T-helper 9 cell (primary cell): Measurements from ENCODE around the gene PRG3.

ENCODE experiments used
- DNase-seq: peaks from one replicate; pipeline ENCODE4 v3.0.0-alpha.2; 2020
- total RNA-seq, 2 donors: gene quantifications; one replicate each; lab custom pipeline; 2026; lab: John Stamatoyannopoulos, UW

The PRG3 gene, protein sequence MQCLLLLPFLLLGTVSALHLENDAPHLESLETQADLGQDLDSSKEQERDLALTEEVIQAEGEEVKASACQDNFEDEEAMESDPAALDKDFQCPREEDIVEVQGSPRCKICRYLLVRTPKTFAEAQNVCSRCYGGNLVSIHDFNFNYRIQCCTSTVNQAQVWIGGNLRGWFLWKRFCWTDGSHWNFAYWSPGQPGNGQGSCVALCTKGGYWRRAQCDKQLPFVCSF
- 0 reads per million in 2 donors for total RNA-seq

- DNase-seq: no peak
These were observed at the start of gene PRG3 for GRCh38 chr11:57380975-57381374. Gene PRG3, minus strand, starts transcription at chr11:57381150. Its CDS starts 442 bp downstream, at chr11:57380708.

DNA sequence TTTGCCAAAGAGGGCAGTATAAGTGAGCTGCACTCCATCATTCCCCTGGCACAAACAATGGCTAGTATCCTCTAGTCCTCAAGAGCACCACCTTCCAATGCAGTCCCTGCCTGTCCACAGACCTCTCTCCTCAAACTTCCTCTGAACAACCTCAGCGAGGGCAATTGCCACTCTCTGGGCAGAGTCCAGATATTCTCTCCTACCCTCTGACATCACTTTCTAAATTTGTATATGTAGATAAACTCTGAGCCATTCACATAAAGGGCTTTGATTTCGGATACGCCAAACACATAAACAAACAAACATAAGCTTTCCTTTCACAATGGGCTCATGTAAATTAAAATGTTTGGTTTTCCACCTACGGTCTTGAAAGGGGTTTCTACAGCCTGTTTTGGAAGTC lies 49.0 kb upstream of the PRG3 start:
- DNase-seq: no peak

- no peak for DNase-seq
These were observed 47.7 kb upstream of the PRG3 start for GRCh38 chr11:57428643-57429042.

DNA sequence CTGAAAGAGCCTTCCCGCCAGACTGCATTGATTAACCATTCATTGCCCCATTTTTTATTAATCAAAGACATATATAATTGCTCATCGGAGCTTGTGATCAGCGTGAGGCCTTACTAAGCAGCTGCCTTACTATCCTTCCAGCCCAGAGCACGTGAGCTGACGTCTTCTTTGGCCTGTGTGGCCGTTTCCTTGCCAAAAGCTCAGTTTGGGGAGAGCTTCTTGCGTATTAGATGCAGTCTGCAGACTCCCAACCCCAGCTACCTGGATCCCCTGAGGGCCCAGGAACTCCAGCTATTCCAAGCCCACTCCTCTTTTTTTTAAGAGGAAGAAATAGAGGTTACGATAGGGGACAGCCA lies 46.8 kb upstream of the PRG3 start:
- DNase-seq: no peak

DNA sequence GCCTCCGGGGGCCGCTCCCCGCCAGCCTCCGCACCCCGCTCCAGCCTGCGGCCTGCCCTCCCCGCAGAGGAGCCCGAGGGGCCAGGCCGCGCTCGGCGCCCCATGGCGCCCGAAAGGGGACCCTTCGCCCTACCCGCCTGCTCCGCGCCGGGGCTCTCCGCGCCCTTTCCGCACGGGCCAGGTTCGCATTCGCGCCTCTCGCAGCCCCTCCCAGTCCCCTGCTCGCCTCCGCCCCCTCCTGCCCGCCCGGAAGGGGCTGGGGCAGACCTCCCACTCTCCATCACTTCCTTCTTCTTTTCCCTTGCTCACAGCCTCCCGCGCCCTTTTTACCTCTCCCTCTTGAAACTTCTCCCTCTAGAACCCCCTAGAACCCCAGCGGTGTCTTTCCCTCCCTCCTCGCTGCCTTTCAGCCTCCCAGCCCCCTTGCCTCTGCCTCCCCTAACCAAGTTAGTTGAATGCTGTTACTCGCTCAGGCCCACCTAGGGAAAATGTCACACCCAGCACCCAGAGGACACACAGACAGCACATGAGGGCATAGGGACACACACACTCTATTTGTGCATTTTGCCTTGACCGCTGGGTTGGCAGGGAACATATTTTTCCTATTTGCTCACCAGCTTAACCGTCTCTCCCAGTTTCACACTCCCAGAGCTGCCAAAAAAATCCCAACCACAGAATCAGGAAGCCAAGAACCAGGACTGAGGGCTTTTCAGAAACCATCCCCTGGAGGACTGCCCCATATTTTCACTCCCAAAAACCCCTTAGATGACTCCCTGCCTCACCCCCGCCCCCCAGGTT lies 46.2 kb upstream of the PRG3 start, which contains the start of gene SLC43A3:
Gene SLC43A3, minus strand, starts transcription at position 193 of the 798 bp plus-strand sequence. CDS start 949 bp downstream, outside the sequence.
- peak; percentile 42 for DNase-seq

GRCh38 chr11:57426439-57426928 lies 45.5 kb upstream of the PRG3 start:
- no peak for DNase-seq

- no peak for DNase-seq
These were observed 44.9 kb upstream of the PRG3 start for GRCh38 chr11:57425565-57426438.

- DNase-seq: peak; percentile 69
These were observed 44.0 kb upstream of the PRG3 start for GRCh38 chr11:57424792-57425564.

DNA sequence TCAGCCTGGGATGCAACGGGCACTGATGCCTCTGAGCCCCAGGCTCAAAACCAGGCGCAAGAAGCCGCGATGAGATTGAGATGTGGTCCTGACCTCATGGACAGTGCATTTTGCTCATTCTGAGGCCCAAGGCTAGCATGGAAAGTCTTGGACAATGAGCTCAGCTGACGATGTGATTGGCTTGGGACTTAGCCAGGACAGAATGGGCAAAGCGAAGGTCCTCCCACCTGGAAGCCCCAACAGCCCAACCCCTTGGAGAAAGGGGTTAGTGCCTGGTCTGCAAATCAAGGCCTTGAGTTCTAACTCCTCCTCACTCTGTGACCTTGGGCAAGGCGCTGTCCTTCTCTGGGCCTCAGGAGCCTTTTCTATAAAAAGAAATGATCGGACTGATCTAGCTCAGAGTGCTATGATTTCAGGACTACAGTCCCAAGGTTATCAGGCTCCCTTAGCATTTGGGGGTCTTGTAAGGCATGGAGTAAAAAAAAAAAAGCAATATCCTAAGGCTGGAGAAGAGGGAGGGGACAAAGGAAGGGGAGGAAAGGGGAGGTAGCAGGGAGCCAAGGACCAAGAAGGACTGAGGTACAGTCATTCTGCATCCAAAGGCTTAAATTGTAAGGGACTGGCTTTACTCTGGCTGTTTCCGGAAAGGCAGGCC lies 43.3 kb upstream of the PRG3 start:
- no peak for DNase-seq

- DNase-seq: no peak
These were observed 41.7 kb upstream of the PRG3 start for GRCh38 chr11:57422669-57423068.

DNA sequence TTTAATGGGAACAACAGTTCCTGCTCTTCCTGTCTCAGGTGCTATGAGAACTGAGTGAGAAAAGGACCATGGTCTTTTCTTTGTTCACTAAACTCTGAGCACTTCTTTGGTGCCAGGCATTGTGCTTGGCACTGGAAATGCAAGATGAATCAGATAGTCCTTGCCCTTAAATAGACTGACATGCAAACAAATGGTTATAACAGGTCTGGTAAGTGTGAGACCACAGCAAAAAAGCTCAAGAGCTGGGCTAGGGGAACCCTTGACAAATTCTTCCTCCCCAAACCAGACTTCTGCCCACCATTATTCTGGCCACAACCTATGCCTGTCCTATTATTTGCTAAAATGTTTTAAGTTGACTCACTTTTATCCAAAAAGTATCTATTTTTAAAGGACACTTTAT lies 40.9 kb upstream of the PRG3 start:
- DNase-seq: no peak

DNA sequence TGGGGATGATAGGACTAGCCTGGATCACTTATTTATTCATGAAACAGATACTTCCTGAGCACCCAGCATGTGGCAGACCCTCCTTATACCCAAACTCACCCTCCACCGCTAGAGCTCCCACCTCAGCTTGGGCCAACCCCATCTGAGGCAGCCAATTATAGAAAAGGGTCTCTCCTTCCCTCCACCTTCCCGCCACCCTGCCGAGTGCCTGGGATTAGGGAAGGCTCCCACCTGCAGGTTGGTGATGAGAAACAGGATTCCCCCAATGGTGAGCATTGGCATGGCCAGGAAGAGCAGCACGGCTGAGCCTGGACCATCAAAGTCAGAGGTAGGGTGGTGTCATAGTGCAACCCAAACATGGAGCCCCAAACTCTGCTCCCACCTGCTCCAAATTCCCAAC lies 40.1 kb upstream of the PRG3 start:
- no peak for DNase-seq

GRCh38 chr11:57419146-57419545 lies 38.2 kb upstream of the PRG3 start:
- no peak for DNase-seq

DNA sequence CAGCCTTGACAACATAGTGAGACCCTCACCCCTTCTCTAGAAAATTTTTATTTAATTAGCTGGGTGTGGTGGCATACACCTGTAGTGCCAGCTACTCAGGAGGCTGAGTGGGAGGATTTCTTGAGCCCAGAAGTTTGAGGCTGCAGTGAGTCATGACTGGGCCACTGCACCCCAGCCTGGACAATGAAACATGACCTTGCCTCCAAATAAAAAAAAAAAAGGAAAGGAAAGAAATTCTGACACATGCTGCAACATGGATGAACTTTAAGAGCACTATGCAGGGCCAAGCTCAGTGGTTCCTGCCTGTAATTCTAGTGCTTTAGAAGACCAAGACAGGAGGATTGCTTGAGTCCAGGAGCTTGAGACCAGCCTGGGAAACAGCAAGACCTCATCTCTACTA lies 37.2 kb upstream of the PRG3 start:
- DNase-seq: no peak

- no peak for DNase-seq
These were observed 36.1 kb upstream of the PRG3 start for GRCh38 chr11:57417056-57417455.

GRCh38 chr11:57416436-57416835 lies 35.5 kb upstream of the PRG3 start:
- DNase-seq: no peak

- DNase-seq: no peak
These were observed 33.8 kb upstream of the PRG3 start for GRCh38 chr11:57414612-57415212.

DNA sequence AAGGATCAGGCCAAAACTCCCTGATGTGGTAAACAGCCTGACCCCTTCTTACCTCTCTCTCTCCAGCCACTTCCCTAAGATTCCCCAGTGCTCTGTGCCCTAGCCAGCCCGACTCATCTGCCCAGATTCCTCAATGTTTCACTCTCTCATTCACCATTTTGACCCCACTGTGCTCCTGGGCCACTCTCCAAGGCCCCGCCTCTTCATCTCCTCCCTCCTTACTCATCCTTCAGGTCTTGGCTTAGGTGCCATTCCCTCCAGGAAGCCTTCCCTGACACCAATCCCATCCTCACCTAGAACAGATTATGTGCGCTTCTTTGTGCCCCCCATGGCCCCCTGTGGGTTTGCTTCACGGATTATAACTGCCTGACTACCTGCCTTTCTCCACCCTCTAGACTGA lies 32.7 kb upstream of the PRG3 start:
- no peak for DNase-seq

- DNase-seq: no peak
These were observed 29.3 kb upstream of the PRG3 start for GRCh38 chr11:57410287-57410686.

- DNase-seq: no peak
These were observed 28.6 kb upstream of the PRG3 start for GRCh38 chr11:57409321-57410100.

GRCh38 chr11:57408771-57409170 lies 27.8 kb upstream of the PRG3 start:
- no peak for DNase-seq
